Right lung (tissue), 5 donors: Measurements from ENCODE around the gene ZRANB1. TPM values are rescaled to one million over a fixed set of nuclear protein-coding genes. Genes with fewer than 3 reads are reported as not detected.

Experiments used
- DNase-seq, 2 donors: peaks; one replicate each; pipeline ENCODE4 v3.0.0-alpha.2; 2013
- polyA plus RNA-seq, 5 donors: library from polyadenylated mRNA; unstranded; fragments of 120-200 nt; gene quantifications; one replicate each; pipeline versions ENCODE4 v1.2.1 to v1.2.3, GENCODE V29; 2013; ENCODE audit warnings: inconsistent platforms in 1 of 5, low replicate concordance in 1 of 5; ENCODE audit not compliant: insufficient read length in 5 of 5, insufficient read depth in 1 of 5

ZRANB1 gene
- polyA plus RNA-seq, 5 donors, result 23.1 to 31.2 (median 28.3) TPM

DNA sequence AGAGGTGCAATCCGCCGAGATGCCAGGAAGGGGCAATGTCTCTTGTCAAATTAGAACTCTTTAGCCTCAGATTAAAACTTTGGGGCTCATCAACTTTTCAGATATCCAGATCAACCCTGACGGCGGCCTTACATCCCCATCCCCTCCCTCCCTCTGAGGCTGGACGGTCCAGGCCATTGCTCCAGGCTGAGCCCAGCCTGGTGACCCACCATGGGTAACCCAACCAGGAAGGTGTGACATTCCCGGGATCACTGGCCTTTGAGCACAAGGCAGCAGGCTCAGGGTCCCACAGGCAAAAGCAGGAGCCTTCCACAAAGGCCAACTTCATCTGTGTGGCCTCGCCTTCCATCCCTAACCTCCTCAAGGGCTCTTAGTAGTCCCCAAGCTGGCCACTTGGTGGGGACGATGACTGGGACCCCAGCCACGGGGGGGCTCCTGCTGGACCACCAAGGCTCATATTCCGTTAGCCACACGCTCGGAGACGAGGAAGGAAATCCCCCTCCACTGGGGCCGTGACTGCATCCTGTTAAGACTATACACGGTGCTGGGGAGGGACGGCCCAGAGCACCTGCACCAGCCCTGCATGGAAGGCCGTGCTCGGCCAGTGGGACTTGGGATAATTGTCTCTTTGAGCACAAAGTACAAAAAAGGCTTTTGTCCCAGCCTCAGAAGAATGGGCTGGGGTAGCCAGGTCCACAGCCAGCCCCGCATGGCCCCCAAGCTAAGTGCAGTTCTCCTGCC is 62.8 kb downstream of the ZRANB1 start:
- no peak for DNase-seq

DNA sequence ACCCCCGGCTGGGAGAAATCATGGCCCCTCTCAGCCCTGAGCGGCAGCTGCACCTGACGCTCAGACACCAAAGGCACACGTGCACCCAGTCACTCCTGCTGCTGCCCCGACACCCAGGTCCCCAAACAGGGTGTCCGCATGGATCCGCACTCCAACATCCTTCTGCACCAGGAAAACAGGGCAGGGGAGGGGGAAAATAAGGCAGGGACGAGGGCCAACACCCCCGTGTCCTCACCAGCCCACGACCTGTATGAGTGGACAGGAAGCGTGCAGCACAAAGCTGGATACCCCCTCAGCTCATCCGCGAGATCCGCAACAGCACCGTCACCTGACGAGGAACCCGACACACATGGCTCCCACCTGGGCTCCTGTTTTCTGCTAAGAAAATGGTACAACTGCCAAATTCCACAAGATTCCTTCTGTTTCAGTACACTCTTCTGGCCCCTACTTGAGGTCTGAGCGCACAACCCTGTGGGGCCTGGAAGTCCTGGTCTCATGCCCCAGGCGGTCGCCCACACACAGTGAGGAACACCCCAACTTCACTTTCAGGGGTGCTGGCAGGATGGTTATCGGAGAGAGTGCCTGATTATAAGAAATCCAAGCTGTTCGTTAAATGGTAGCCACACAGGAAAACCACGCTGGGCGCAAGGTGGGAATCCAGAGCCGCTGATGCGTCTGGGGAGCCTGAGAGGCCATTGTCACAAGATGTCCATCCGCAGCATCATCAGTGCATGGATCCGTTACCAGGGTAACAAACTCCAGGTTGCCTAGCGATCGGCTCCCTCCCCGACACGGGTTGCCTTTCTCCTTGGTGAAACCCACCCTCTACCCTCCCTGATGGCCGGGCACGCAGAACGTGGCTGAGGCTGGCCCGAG is 63.6 kb downstream of the ZRANB1 start:
- DNase-seq, result no peak

DNA sequence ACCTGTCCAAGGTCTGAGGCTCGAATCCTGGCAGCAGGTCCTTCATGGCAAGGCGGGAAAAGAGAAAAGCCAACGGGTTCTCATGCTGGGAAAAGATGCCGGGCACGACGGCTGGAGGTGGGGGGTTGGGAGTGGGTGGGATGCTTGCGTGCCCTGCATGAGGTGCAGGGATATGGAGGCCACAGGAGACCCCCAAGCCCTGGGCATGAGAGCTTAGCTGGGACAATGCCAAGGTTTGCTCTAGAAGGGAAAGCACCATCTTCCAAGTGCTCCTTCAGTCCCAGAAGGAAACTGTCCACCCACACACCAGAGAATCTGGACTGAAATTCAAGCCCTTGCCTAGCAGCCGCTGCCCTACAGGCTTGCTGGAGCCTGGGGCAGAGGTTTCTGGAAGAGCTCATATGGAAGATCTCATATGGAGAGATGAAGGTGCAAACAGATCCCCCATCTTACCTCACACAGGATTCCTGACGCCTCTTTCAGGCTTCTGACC is 64.3 kb downstream of the ZRANB1 start:
- DNase-seq, result no peak

DNA sequence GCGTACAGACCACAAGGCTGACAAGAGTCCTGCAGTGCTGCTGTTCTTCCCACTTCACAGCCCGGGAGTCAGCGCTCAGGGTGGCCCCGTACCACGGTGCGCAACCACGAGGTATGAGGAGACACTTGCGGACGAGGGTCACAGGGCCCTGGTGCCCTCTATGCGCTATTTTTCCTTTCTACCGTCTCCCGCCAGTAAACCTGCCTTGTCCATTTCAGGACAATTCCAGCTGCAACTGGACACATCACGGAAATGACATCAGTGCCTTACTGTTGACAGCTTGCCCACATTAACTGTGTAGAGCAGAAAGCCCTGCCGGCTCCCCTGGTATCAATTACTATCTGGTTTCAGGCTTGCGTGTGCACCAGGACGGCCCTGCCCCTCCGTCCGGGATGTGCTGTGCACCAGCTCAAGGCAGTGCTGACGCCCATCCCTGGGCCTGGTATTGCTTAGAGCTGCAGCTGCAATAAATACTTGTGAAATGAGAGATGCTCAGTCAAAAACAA is 65.1 kb downstream of the ZRANB1 start:
- no peak for DNase-seq

DNA sequence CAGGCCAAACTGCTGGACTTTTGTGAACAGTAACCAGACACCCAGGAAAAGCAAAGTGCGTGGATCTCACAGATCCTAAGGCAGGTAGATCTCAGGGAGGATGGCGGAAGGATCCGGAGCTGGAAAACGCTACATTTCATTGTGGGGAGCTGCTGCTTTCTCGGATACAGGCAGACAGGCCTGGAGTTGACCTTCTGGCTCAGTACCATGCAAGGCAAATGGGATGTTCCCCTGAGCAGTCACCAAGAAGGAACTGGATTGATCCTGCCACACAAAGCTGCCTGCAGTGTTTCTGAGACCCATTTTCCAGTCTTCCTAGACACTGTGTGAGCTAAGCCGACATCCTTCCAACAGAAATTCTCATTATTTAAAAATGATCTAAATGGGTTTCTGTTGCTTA is 65.5 kb downstream of the ZRANB1 start:
- DNase-seq, result no peak

DNA sequence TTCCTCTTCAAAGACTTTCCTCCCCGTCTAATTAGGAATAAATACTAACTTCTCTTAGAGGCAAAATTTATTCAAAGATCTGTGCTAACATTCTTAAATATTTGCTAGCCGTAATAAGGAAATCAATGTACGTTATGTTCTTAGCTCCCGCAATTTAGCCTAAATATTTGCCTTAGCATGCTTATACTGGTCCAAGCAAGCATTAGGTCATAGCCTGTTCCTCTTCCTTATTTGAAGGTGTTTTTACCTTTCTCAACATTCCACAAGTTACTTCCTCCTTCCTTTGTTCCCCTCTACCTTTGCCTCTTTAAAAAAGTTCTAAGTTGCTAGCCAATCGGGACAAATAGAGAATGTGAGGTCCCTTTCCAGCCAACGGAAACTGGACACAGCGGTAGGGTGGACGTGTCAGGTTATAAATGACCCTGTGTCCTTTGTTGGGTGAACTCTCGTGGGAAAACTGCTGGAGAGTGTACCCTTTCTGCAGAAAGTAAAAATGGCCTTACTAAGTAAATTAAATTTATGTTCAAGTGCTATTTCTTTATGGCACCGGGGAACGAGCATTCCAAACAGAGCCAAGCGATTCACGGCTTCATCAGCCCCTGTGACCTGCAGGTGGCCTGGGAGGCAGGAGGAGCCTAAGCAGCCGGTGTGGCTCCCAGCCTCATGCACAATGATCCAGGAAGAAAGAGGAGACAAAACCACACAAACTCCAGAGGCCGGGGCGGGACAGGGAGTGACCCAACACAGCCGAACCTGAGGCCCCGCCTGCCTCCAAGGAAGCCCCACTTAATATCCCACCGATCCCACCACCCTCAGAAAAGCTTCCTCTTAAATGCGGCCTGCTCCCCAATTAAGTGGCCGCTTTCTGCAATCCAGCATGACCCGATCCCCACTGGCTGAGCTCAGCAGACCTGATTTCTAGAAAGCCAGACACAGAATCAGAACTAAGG is 67.0 kb downstream of the ZRANB1 start:
- DNase-seq, result no peak

DNA sequence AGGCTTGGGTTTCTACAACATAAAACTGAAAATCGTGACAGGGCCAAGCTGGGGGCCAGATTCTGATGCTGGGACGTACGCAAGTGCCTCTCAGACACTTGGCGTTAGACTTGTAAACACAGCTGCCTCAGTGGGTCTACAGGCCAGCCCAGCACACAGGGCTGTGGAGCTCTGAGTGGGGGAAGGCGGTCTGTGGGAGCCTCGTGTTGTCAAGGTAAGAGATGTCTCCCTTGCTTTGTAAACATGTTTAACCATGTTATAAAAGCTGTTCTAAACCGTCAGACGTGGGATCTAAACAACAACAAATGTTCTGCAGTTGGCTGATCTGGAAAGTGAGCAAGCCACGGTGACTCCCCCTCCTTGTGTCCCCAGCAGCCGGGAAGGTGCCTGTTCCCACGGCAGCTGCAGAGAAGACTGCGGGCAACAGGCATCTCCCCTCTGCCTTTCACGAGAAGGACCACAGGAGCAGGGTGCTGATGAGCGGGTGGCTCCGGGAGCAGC is 67.8 kb downstream of the ZRANB1 start:
- no peak for DNase-seq

DNA sequence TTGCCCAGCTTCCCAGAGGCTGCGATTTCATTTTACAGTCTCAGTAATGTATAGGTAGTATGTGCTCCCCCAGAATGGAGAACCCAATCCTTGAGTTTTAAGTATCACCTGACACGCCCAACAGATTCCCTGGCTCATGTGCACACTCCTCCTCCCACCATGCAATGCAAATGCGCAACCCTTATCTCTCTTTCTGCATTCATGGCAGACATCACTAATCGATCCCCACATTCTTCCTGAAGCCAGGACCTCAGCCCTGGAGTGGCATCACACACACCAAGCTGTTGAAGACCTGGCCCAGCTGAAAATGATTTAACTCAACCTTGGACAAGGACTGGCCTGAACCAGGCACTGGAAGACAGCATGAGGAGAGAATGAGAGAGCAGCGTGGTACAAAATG is 68.4 kb downstream of the ZRANB1 start:
- DNase-seq, result no peak

DNA sequence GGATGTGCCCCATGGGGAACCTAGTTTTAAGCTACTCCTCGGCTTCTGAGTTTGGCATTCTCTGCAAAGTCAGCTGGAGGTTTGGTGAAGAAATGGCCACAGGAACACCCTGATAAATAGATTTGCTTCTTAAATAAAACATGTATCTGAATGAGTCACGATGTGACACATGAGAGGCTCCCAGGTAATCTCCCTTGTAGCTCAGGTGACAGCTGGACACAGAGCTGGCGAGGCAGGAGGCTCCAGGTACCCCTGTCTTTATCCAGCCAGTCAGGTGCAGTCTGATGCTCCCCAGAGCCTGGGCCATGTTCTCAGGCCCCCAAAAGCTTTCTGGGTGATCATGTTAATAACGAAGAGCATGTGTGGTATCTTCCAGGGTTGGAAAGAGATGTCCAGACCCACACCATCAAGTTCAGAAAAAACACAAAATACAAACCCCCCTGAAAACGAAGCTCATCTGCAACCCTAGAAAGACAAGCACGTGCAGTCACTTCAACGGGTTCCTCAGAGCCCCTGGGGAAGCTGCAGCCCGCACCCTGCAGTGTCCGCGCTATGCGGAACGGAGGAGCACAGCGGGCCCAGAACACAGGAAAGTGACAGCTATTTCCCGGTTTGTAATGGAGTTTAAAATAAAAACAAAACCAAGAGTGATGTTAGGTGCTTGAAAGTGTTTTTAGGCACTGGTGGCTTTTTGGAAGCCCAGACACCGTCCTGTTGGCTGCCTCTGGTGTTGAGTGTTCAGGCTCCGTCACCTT is 69.4 kb downstream of the ZRANB1 start:
- no peak for DNase-seq

DNA sequence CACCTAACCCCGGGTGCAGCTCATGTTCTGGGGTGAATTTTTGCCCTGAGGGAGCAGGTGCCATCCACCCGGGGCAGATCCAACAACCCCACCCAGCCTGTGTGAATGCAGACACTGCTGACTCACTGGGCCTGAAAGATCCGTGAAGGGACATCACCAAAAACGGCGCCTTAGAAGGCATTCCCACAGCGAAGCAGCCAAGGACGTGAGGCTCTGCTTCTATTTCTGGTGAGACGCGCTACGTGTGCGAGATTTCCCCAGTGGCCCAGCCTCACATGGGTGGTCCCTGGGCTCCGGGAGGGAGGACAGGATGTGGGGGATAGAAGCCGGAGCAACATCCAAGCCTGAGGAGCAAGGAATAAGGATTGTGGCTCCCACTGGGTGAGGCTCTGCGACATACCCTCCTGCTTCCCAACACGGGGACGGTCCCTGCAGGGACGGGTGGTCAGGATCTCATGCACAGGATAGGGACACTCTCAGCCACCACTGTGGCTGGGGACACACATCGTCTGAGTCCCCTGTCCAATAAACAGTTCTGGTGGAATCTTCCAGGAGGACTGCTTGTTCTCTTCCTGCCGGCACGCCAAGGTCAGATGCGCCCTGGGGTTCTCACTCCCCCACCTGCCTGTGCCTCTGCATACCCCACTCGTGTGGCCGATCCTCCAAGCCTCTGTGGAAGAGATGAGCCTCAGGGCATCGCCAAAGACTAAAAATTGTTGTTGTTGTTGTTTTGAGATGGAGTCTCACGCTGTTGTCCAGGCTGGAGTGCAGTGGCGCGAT is 70.2 kb downstream of the ZRANB1 start:
- DNase-seq, result no peak

DNA sequence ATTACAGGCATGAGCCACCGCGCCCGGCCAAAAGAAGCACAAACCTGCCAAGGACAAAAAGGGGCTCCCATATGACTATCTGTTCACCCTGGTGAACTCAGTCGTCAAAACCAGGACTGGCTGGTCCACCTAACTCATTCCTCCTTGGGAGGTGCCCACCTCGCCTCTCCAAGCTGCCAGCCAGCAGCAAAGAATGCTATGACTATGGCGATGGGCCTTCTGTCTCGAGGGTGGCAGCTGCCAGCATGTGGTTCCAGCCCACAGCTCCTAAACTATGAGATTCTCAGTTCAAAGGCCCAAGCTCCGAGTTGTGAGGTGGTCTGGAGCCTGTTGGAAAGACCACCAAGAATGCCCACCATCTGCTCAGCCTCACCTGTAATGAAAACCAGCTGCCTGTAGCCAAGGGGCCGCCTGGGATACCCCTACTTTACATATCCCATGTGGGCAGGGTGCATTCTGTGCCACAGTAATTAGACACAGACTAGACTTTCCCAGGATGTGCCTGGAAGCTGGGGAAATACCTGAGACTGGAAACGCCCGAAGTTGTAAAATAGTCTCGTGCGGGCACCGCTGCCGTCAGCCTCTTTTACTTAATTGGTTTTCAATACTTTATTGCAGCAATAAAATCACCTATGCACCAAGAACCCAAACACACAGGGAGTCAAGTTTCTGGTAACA is 71.1 kb downstream of the ZRANB1 start:
- DNase-seq, result no peak

DNA sequence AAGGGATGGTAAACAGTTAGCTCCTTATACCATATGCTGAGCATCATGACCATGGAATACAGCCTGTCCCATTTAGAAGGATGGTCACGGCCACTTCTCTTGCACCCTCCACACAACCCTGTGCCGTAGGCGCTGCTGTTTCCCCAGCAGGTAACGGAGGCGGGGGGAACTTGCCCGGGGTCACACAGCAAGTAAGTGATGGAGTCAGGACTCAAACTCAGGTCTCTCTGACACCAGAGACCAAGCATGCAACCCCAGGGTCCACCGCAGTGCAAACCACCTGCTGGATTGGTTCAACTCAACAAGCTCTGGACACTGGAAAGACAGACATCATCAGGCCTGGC is 71.6 kb downstream of the ZRANB1 start:
- DNase-seq, result no peak

DNA sequence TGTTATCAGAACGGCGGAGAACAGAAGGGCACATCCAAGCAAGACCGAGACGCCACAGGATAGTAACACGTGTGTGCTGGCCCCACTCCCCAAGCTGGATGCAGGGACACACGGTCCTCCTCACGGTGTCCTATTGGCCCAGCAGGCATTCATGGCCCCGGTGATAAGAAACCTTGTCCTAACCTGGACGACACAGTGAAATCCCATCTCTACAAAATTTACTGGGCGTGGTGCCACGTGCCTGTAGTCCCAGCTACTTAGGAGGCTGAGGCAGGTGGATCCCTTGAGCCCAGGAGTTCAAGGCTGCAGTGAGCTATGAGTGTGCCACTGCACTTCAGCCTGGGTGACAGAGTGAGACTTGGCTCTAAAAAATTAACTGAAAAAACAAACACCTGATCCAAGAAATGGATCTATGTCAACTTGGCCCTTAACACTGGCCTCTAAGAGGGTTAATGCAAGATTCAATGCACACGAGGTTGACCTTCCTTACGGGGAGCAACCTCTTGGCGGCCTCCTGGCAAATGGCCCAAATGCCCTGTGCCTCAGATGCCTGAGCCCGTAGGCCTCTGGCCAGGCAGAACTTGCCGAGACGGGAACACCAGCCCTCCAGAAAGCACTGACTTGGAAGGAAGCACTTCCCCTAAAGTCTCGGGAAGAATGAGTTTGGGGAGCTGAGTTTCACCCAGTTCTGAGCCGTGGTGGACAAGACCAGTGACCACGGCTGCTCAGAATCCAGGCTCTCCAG is 72.3 kb downstream of the ZRANB1 start:
- no peak for DNase-seq

DNA sequence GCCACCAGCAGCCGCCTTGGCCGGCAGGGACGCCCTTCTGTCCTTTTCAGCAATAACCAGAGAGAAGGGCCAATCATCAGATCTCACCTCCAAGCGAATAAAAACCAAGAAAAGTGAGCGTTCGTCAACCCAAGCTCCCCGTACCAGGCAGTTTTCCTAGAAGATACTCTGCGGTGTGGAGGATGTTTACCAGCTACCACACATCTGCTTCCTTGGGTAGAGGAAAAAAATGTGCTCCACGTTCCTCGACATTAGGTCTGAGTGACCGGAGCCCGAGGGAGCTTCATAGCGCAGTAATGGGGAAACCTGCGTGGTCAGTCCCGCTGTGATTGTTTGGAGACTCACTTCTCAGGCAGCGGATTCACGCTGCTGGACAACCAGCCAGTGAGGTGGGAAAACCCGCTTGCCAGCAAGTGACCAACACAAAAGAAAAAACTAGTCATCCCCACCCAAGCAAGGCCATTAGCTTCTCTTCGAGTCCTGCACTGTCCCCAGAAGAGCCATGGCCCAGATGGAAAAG is 73.0 kb downstream of the ZRANB1 start:
- DNase-seq, result no peak

DNA sequence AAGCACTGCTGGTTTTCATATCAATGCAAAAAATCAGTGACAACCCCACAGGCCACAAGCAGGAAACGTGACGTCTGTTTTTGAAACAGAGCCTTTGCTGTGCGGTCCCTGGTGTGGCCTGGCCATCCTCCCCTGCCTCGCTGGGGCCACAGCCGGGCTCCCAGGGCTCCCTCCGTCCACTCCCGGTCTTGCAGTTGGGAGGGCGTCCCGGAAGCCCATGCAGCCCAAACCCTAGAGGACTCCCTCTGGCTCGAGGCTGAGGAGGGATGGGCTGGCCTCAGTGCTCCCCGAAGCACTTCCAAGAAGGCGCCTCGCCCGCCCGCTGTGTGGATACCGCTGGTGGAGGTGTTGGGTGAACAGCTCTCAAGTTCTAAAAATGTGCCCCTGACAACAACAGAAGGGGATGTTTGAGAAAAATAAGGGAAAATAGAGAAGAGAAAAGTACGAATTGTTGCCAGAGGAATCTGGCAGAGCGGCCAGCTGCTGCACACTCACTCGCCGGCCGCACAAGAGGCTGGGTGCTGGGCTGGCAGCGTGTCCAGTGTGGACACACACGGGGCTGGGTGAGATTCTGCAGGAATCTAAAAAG is 73.5 kb downstream of the ZRANB1 start:
- DNase-seq, result no peak

DNA sequence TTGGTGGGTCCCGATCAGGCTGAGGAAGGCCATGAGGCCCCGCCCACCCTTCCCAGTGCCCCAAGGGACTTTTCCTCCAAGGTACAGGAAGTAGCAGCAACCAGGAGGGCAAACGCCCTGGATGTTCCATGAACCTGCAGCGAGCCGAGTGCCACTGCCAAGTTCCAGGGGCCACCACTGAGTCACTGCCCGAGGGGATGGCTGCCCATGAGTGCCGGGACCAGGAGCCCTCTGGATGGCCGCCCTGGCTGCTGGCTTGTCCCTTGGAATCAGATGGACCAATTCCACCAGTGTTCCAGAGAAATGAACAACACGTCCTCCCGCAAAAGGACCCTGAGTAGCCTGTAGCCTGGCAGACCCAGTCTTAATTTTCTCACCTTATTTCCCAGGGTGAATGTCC is 74.2 kb downstream of the ZRANB1 start:
- no peak for DNase-seq

DNA sequence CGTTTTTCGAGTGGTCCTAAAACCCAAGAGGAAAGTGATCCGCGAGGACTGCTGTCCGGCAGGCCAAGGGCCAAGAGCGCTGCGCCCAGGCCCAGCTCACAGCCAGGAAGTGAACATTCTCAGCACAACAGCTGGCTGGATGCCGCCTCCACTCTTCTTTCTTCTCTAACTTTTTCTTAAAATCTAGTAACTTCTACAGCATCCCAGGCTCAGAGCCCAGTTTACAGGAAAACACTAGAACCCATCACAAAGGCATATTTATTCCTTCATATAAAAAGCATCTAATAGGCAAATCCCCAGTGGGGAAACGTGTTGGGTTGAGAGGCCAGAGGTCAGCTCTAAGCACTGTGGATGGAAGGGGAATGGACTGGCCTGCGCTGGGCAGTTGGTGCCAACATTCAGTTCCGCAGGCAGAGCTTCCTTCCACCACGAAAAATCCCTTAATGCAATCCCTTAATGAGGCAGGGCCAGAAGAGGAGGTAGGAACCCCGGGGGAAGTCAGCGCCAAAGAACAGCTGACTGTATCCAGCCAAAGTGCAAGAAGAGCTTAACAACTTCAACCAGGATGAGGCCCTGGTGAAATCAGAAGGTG is 74.8 kb downstream of the ZRANB1 start:
- DNase-seq, result peak; percentile 53 to 71
